Measurements from ENCODE around the gene ELAVL3. TPM values are rescaled to one million over a fixed set of nuclear protein-coding genes. Genes with fewer than 3 reads are reported as not detected.

Gene ELAVL3
- total and polyA plus RNA-seq, 12 donors = 0.11 to 5.4 (median 1.2) TPM; not detected in 3

- Histone ChIP-seq H3K9me3 (replicated peaks in 1 of 3) (no peaks in the 10 kb centered on the region), H3K36me3 (replicated peaks in 1 of 2) (no peaks in the 10 kb centered on the region), H3K27me3 (no peaks in the 10 kb centered on the region), H3K27ac (peak overlapping the region in 4 of 5 donors; percentile 47 to 94 (median 90)), H3K4me1 (replicated peaks in 1 of 2) (peaks cover 5 to 12% of the 10 kb centered on the region in 2 donors), H3K4me3 (peak overlapping the region in 2 of 4 donors; percentile 82 to 87)
- no peak for TF ChIP-seq CTCF (IDR thresholded peaks at IDR 0.05)
- no peak for TF ChIP-seq POLR2A (IDR thresholded peaks at IDR 0.05)
- DNase-seq = no peak
- intact Hi-C loops (cut with DNase I) = no loop called here
- WGBS, 4 donors = 46 to 53% (median 52%) methylated on average over 6 to 7 of the region's 7 CpGs
Observed at GRCh38 chr19:11504502-11505031, 23.7 kb upstream of the ELAVL3 start.

DNA sequence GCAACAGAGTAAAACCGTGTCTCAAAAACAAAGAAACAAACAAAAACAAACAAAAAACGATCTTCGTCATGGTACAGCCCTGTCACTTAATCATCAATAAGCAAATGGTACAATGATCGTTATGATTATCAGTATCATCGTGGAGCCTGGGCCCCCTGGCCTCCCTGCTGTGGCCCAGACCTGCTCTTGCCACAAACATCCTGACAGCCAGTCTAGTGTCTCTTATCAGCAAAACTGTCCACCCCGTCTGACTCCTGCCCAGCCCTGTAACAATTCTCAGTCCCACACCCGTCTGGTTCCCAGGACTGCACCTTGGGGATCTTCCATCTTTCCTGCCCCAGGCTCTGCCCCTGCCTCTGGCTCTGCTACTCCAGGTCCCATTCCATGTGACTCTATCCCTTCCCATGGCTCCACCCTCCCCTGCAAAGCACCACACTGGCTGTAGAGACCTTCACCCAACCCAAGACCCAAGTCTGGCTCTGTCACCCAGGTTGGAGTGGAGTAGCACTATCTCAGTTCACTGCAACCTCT is 19.1 kb upstream of the ELAVL3 start:
- intact Hi-C loops (cut with DNase I) = no loop called here
- WGBS, 4 donors = 74 to 89% (median 80%) methylated on average over 7 of the region's 7 CpGs
- no peak overlapping the region for H3K27ac ChIP-seq
- no peak overlapping the region for H3K4me3 ChIP-seq
- H3K9me3 ChIP-seq (replicated peaks in 1 of 3) = no peaks in the 10 kb centered on the region
- peaks cover 21 to 25% of the 10 kb centered on the region in 2 donors for H3K4me1 ChIP-seq (replicated peaks in 1 of 2)
- H3K27me3 ChIP-seq = no peaks in the 10 kb centered on the region
- no peaks in the 10 kb centered on the region for H3K36me3 ChIP-seq (replicated peaks in 1 of 2)
- DNase-seq = no peak
- TF ChIP-seq POLR2A (IDR thresholded peaks at IDR 0.05) (no peak), CTCF (IDR thresholded peaks at IDR 0.05) (no peak)

- Histone ChIP-seq H3K36me3 (replicated peaks in 1 of 2) (no peaks in the 10 kb centered on the region), H3K4me3 (no peak overlapping the region), H3K27ac (no peak overlapping the region), H3K27me3 (no peaks in the 10 kb centered on the region), H3K9me3 (replicated peaks in 1 of 3) (no peaks in the 10 kb centered on the region), H3K4me1 (replicated peaks in 1 of 2) (peaks cover 20 to 26% of the 10 kb centered on the region in 2 donors)
- TF ChIP-seq POLR2A (IDR thresholded peaks at IDR 0.05) (no peak), CTCF (IDR thresholded peaks at IDR 0.05) (no peak)
- intact Hi-C loops (cut with DNase I) = no loop called here
- DNase-seq = no peak
- WGBS, 4 donors = 89 to 97% (median 93%) methylated on average over 5 to 6 of the region's 6 CpGs
Observed at GRCh38 chr19:11499220-11499726, 18.4 kb upstream of the ELAVL3 start.

DNA sequence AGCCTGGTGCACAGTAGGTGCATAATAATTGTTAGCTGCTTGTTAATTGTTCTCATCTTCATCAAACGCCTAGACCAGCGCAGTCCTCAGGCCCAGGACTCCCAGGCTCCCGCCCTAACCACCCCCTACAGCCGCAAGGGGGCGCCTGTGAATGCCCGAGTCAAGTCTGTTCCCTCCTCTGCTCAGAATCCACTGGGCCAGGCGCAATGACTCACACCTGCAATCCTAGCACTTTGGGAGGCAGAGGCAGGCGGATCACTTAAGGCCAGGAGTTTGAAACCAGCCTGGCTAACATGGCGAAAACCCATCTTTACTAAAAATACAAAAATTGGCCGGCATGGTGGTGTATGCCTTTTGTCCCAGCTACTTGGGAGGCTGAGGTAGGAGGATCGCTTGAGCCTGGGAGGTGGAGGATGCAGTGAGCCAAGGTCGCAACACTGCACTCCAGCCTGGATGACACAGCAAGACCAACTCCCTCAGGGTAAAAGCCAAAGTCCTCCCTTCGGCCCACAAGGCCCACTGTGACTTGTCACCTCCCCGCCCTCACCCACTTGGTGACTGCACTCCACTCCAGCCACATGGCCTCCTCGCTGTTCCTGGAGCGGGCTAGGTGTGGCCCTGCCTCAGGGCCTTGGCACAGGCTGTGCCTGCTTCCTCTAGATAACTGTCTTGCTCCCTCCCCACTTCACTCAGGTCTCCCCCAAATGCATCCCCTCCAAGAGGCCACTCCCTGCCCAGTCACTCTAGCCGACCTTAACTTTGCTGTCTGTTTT is 15.7 kb upstream of the ELAVL3 start:
- Histone ChIP-seq H3K27ac (peak overlapping the region in 4 of 5 donors; percentile 64 to 84 (median 81)), H3K9me3 (replicated peaks in 1 of 3) (no peaks in the 10 kb centered on the region), H3K4me1 (replicated peaks in 1 of 2) (peaks cover 20 to 26% of the 10 kb centered on the region in 2 donors), H3K36me3 (replicated peaks in 1 of 2) (peaks cover 0 to 3% of the 10 kb centered on the region in 2 donors), H3K27me3 (no peaks in the 10 kb centered on the region), H3K4me3 (no peak overlapping the region)
- intact Hi-C loops (cut with DNase I) = no loop called here
- DNase-seq = peak in 6 of 7 donors; percentile 69 to 88 (median 81)
- TF ChIP-seq CTCF (IDR thresholded peaks at IDR 0.05) (peak; percentile 33 to 69 (median 57)), POLR2A (IDR thresholded peaks at IDR 0.05) (no peak)
- WGBS, 4 donors = 54 to 78% (median 64%) methylated on average over 9 to 17 of the region's 17 CpGs

All from adrenal gland (tissue), 12 donors.